ENCODE data around the gene PRKAR1B.

- TF ChIP-seq POLR2A (IDR thresholded peaks at IDR 0.05): no peak
- no peak for TF ChIP-seq CTCF (IDR thresholded peaks at IDR 0.05)
Observed at GRCh38 chr7:553636-554111, 173.4 kb downstream of the PRKAR1B start.

Data from thyroid gland (tissue), 4 donors.